Stimulated activated CD8-positive, alpha-beta memory T cell treated with anti-CD3 and anti-CD28 coated beads, Interleukin-4, amount 100 ng/mL, for 4 hours (primary cell): ENCODE results near the gene TBC1D24.

ENCODE experiments used
- DNase-seq, 2 donors: peaks; one replicate each; pipeline ENCODE4 v3.0.0-alpha.2; 2020; ENCODE audit warnings: low read depth in 2 of 2, low spot score in 1 of 2

Gene TBC1D24

DNA sequence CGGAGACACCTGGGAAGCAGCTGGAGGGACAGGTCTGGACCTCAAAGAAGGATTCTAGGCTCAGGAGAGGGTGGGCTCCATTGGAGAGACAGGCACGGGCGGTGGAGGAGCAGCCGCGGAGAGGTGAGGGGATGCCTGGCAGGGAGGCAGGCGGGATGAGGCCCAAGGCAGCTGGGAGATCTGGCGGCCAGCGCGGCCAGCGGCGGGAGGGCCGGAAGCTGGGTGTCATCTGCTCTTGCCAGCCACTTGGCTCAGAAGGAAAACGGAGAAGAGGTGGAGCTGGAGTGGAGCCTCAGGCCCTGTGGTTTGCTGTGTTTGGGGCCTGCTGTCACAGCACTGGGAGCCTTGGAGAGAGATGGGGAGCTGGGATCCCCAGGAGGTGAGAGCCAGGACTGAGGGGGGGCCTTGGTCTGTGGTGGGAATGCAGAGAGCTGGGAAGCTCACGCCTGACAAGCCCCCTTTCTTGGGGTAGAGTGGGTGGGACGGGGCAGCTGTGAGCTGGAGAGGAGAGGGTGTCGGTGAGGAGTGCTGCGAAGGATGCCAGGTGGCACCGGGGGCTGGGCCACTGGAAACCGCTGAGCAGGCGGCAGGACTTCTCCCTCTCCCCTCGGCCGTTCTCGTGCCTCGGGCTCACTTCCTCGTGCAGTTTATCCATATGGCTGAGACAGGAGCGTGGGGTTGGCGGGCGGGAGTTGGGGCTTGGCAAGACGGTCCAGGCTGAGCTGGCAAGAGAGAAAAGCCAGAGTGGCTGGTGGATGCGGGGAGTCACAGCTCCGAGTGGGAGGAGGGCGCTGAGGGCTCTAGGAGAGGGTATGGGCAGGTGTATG lies 8.0 kb downstream of the TBC1D24 start:
- DNase-seq = no peak

DNA sequence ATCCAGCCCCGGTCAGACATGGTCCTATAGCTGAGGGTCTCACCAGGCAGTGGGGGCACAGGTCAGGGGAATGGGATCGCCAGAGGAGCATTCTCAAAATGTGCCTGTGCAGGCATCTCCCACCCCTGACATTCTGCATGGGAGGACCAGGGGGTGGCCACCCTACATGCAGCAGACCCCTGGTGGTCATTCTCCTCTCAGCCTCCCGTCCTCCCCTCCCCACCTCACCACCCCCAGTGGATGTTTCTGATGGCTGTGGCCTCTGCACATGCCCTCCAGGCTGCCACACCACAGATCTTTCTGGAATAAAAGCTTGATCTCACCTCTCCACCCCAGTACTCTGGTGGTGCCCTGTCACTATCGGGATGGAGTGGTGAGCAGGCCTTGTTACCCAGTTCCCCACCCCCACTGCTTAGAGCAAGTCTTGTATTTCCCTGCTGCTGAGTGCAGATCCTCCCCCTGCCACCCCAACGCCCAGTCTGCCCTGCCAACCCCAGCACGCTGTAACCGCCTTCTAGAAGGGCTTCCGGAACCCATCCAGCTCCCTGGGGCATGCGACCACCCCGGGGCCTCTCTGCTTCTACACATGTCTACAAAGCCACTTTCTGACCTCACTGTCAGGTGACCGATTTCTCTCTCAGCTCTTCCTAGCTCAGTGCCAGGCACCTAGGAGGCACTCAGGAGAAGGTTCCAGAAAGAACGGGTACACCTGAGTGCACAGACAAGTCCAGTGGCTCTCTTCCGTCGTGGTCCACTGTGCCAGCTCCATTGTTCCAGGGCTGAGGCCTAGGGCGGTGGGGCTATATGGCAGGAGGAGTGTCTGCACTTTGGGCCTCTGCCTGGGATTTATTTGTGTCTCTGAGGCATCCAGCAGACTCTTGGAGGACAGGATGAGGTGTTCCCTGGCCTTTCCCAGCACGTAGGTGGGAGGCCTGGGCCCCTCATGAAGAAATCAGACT lies 9.3 kb downstream of the TBC1D24 start:
- DNase-seq = no peak

DNA sequence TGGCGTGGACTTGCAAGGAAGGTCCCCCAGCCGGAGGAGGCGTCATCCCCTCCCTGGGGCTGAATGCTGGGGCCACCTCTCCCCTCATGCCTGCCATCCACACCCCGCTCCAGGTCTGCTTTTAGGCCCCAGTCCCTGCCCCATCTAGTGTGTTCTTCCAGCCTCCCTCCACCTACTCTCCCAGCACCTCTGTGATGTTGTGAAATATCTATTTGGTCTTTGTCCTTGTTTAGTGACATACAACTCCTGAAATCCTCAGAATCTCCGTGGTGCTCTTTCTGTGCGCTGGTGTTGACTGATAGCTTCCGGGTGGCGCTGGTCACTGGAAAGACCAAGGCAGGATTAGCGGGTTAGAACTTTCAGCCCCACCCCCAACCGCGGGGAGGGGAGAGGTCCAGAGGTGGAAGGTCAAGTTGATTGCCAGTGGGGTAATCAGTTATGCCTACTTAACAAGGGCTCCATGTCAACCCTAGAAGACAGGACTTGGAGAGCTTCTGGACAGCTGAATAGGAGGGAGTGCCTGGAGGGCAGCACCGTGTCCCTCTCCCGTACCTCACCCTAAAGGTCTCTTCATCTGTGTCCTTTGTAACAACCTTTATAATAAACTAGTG lies 10.1 kb downstream of the TBC1D24 start:
- no peak for DNase-seq

DNA sequence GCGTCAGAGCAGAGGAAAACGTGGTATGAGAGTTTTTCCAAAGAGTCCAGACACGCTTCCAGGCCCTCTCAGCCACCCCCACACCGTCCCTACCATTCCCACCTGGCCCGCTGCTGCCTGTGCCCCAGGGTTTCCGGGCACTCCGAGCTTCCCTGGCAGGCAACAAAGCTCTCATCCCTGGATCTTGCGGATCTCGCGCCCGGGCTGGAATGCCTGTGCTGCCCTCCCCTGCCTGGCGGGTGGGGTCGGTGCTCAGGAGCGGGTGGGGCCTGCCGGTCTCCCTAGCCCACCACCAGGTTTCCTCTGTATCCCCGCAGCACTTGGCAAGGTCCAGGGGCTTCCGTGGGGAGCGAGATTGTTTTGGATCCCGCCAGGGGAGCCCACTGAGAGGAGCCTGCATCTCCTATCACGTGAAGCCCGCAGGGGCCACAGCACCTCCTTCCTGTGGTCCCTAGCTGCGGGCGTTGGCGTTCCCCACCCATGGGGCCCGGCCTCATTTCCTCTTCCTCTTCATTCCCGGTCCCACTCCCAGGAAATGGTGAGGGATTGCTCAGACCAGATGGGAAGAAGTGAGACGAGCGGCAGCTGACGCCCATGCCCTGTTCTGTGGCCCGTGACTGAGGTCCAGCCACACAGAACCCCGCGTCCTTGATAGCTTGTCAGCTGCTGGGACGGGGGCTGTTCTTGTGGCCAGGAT lies 11.0 kb downstream of the TBC1D24 start:
- DNase-seq = no peak

DNA sequence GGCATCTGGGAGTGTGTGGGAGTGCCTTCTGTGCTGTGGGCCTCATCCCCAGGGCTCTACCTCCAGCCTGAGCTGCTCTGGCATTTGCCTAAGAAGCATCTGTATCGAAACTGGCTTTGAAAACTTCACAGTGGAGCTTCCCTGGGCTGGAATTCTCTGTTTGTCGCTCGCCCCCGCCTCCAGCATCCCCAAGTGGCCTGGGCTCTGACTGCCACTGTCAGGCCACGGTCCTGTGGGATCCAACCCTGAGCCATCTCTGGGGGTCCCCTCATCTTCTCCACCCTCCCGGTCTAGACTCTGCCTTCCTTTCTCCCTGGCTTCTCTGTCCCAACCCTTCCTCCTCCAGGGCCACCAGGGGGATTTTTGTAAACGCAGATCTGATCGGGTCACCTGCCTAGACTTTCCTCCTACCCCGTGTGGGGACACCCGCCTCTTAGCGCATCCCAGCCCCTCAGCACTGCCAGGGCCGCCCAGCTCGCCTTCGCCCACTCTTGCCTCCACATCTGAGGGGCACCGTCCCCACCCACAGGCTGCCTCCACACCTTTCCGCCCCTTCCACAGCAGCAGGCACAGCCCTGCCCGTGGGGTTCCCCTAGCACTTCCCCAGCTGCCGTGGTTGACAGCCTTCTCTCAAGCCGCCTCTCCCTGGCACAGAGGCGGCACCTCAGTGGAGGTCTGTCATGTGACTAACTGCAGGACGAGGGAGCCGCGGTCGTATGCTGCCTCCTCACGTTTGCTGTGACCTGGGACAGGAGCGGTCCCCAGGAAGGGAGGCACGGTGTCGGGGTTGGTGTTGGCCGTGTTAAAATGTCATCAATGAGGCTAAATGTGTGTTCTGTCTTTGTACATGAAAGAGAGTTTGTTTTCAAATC lies 12.0 kb downstream of the TBC1D24 start:
- peak; percentile 63 to 73 for DNase-seq

DNA sequence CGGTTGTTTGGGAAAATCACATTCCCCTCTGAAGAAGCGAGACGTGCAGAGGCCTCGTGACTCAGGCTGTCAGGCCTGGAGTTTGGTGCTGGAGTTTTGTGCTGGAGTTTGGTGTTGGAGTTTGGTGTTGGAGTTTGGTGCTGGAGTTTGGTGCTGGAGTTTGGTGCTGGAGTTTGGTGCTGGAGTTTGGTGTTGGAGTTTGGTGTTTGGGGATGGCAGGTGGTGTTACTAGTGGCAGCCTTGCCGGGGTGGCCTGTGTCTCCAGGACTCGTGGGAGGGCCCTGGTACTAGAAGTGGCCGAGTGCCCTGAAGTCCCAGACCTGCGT lies 12.6 kb downstream of the TBC1D24 start:
- DNase-seq = no peak

DNA sequence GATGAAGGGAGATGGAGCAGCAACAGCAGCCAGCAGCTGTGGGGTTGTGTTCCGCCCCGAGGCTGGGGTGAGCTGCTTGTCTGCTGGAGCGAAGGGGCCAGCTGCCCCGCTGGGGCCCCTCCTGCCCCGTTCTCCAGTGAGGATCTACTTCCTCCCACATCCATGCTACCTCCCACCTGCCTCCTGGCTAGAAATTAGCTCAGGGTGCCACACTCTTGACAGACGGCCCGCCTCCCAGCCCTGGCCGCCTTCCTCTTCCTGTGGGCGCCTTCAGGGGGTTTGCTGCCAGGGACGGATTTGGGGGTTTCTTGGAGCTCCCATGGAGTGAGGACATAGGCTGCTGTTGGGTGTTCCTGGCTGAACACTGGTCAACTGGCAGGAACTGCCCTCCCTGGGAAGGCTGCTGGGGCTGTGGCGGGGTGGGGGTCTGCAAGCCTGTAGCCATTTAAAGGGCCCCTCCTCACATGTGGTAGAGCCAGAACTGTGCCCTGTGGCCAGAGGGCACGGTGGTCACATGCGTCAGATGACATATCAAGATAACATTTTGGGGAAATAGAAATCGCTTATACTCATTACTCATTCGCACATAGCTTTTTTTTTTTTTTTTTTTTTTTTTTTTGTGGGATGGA lies 13.1 kb downstream of the TBC1D24 start:
- DNase-seq = no peak

DNA sequence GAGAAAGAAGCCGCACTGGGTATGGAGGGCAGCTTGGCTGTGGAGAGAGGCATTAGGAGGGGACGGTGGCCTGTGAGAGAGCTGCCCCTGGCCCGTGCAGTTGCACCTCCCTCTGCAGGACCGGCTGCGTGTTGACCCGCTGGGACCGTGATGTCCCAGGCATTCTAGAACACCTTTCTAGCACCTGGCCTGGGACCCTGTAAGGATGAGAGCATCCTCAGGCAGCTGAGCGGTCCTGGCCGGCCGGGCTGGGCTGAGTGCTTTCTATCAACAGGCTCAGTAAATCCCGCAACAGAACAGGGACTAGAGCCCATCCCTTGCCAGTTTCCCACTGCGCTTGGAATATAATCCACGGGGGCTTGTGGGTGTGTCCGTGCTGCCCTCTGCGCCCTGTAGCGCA lies 14.7 kb downstream of the TBC1D24 start:
- DNase-seq = no peak

DNA sequence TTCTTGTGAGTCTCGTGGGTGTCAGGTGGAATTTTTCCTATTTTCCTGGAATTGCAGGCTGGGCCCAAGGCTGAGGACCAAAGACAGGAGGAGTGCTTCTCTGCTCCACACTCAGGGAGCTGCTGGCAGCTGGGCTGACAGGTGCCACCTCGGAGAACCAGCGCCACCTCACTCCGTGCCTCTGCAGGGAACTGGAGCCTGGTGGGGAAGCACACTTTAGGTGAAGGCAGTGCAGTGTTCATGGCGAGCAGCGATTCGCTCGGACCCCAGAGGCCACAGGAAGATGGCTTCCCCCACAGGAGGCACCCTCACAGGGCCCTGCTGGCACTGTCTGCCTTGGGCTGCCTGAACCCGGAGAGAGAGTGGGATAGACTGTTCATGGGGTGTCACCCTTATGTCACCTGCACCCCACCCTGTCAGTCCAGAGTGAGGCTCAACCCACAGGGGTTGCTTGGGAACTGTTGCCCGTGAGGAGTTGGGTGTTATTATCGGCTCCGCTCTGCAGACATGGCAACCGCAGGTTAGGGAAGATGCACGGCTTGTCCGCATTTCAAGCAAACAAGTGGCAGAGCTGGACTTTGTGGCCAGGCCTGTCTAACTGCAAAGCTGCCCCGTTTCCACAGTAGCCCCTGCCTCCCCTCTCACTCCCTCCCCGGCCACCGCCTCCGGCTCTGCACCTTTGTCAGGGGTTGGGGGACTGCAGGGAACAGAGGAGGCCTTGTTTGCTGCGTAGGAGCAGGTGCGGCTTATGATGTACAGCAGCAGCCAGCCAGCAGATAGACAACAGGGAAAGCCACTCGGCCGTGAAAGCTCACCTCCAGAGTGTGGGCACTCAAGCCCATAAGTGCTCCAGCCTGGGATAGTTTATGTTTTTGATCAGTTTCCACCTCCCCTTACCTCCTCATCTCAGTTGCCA lies 15.5 kb downstream of the TBC1D24 start:
- no peak for DNase-seq

DNA sequence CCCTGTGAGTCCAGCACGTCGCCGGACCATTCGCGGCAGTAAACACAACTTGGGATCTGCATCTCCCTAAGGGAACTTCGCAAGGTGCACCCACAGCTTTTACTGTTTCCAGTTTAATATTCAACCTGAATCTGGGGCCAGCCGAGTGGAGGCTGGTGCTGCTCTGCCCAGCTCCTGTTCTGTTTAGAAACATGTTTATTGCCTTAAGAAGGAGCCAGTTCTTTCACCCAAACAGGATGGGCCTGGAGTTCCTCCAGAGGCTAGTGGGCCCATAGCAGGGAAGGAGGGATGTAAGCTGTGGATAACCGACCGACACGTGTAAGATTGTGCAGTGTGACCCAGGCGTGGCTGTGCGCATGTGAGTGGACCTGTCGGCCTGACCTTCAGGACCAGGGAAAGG lies 17.4 kb downstream of the TBC1D24 start:
- DNase-seq = no peak

DNA sequence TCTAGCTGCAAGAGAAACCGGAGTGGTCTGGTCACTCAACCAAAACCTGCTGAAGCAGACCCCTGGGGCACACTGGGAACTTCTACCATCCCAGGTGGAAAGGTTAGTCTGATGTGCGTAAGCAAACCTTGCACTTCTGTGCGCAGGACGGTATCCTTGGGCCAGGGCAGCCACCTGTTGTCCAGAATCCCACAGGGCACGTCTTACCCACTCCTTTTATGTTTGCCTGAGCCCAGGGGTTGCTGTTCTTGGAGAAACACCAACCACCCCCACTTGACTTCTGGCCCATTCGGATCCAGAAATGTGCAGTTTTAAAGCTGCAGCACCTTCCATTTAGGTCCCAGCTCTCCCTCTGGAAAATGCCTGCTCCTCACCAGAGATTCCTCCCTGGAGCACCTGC lies 18.7 kb downstream of the TBC1D24 start:
- DNase-seq = no peak

DNA sequence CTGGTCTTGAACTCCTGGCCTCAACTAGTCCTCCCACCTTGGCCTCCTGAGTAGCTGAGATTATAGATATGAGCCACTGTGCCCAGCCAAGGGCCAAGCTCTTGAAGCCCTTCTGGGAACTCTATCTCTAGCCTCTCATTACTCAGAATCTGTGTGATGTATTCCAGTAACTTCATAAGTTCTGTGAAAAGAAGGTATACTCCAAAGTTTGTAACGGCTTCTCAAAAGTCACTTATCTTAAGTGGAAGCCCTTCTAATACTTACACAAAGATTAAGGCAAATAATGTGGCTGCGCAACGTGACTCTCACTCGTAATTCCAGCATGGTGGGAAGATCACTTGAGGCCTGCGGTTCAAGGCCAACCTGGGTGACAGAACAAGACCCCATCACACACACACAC lies 19.7 kb downstream of the TBC1D24 start:
- no peak for DNase-seq

DNA sequence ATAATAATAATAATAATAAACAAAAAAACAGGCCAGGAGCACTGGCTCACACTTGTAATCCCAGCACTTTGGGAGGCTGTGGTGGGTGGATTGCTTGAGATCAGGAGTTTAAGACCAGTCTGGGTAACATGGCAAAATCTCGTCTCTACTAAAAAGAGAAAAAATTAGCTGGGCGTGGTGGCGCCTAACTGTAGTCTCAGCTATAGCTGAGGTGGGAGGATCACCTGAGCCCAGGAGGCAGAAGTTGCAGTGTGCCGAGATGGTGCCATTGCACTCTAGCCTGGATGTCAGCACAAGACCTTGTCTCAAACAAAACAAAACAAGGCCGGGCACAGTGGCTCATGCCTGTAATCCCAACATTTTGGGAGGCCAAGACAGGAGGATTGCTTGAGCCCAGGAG lies 20.1 kb downstream of the TBC1D24 start:
- no peak for DNase-seq

DNA sequence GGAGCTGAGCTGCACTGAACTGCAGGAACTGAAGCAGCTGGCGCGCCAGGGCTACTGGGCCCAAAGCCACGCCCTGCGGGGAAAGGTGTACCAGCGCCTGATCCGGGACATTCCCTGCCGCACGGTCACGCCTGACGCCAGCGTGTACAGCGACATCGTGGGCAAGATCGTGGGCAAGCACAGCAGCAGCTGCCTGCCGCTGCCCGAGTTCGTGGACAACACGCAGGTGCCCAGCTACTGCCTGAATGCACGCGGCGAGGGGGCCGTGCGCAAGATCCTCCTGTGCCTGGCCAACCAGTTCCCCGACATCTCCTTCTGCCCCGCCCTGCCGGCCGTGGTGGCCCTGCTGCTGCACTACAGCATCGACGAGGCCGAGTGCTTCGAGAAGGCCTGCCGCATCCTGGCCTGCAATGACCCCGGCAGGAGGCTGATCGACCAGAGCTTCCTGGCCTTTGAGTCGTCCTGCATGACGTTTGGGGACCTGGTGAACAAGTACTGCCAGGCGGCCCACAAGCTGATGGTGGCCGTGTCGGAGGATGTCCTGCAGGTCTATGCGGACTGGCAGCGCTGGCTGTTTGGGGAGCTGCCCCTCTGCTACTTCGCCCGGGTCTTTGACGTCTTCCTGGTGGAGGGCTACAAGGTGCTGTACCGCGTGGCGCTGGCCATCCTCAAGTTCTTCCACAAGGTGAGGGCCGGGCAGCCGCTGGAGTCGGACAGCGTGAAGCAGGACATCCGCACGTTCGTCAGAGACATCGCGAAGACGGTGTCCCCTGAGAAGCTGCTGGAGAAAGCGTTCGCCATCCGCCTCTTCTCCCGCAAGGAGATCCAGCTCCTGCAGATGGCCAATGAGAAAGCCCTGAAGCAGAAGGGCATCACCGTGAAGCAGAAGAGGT lies 21.5 kb downstream of the TBC1D24 start:
- no peak for DNase-seq

DNA sequence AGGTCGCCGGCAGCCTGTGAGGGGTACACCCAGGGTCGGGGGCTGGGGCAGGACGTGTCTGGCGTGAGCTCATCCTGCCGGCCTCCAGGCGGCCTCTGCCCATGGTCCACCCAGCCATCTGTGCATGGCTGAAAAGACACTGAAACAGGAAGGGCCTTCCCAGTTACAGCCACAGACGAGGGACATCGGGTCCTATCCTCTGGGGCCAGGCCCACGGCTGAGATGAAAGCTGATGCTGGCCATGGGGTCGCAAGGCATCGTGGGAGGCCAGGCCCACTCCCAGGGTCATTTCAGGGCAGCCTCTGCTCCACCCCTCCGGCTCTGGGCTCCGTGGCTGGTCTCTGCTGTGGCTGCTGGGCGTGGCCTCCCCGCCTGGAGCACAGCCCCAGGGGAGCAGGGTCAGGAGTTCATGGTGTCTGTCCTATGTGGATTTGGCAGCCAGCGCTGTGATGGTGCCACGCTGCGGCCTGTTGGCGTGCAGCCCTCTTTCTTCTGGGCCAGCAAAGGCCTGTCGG lies 22.2 kb downstream of the TBC1D24 start:
- DNase-seq = no peak

DNA sequence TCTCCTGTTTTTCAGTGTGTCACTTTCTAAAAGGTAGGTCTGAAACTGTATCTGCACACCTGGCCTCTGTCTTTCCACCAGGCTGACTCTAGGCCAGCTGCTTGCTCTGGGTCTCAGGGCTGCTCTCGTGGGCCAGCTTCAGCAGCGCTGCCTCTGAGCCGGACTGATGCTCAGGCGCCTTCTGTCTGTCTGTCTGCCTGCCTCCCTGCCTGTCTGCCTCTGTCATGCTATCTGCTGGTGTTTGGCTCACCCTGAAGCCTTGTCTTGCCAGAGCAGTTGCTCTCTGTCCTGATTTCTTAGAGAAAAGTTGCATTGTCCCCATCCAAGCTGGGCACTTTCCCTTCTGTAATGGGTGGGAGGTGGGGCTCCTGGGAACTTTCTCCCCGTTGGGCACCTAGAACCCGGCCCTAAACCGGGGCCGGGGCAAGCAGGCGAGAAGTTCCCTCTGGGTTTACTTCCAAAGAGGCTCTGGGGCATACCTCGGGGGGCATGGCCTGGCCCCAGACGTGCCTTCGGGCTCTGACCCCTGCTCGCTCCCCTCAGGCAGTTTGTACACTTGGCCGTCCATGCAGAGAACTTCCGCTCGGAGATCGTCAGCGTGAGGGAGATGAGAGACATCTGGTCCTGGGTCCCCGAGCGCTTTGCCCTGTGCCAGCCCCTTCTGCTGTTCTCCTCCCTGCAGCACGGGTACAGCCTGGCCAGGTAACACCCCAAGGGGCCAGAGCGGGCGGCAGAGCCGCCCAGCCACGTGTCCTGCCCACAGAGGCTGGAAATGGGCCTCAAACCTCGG lies 23.0 kb downstream of the TBC1D24 start:
- DNase-seq = no peak
